ENCODE results near the gene OPN1MW2. TPM values are rescaled to one million over a fixed set of nuclear protein-coding genes. Genes with fewer than 3 reads are reported as not detected.
"Not testable (repeated sequence)": the region's sequence is repeated elsewhere in the genome, so short reads cannot be mapped to it uniquely, and the experiment has no call there.

Gene OPN1MW2
- total and polyA plus RNA-seq, 2 of the 13 experiments (the other 11 are each of a cell fraction or from before 2014, with no cell fraction given): not detected

- FAIRE-seq; BruUV-seq (replicated peaks); H3K27me3 ChIP-seq (ENCODE audit: control insufficient read depth in 1 of 2, insufficient read depth in 2 of 2, low read length in 2 of 2); H3K4me2 ChIP-seq (ENCODE audit: low read depth, low read length); POLR2A ChIA-PET; intact Hi-C loops (cut with micrococcal nuclease; ENCODE audit: unreplicated experiment); H3K4me3 ChIP-seq (replicated peaks in 1 of 3; ENCODE audit: insufficient read depth in 1 of 3, low read depth in 2 of 3, low read length in 3 of 3); ATAC-seq; H4K20me1 ChIP-seq (ENCODE audit: insufficient read depth, low read length); H3K9me3 ChIP-seq (ENCODE audit: low read length); CTCF ChIA-PET (ENCODE audit: low intra/inter-chr PET ratio, low total read pairs); in situ Hi-C loops (cut with HindIII; ENCODE audit: extremely low pct_ligation_motif_present, low pct_unique_long_range_greater_than_20kb); H3K4me1 ChIP-seq (ENCODE audit: insufficient read depth, low read length); H3K9ac ChIP-seq (ENCODE audit: insufficient read depth, low read depth, low read length); H3K36me3 ChIP-seq (replicated peaks in 1 of 2; ENCODE audit: control insufficient read depth in 1 of 2, insufficient read depth in 2 of 2, low read length in 2 of 2); H2AFZ ChIP-seq (ENCODE audit: low read length); H3K79me2 ChIP-seq (ENCODE audit: insufficient read depth, low read length); DNase-seq (ENCODE audit: low spot score); H3K27ac ChIP-seq (ENCODE audit: extremely low read length, insufficient read depth, low read length): not testable (repeated sequence)
- no CpG with 5 or more reads among the region's 9 CpGs for WGBS (ENCODE audit: low lambda C conversion rate)
Measured at GRCh38 chrX:154226706-154227105, 7.2 kb downstream of the OPN1MW2 start.

- H3K9me3 ChIP-seq (ENCODE audit: low read length); CTCF ChIA-PET (ENCODE audit: low intra/inter-chr PET ratio, low total read pairs); intact Hi-C loops (cut with micrococcal nuclease; ENCODE audit: unreplicated experiment); BruUV-seq (replicated peaks); DNase-seq (ENCODE audit: low spot score); FAIRE-seq; H3K27me3 ChIP-seq (ENCODE audit: control insufficient read depth in 1 of 2, insufficient read depth in 2 of 2, low read length in 2 of 2); H3K4me1 ChIP-seq (ENCODE audit: insufficient read depth, low read length); ATAC-seq; in situ Hi-C loops (cut with HindIII; ENCODE audit: extremely low pct_ligation_motif_present, low pct_unique_long_range_greater_than_20kb); H2AFZ ChIP-seq (ENCODE audit: low read length); H3K9ac ChIP-seq (ENCODE audit: insufficient read depth, low read depth, low read length); H3K27ac ChIP-seq (ENCODE audit: extremely low read length, insufficient read depth, low read length); H4K20me1 ChIP-seq (ENCODE audit: insufficient read depth, low read length); H3K4me2 ChIP-seq (ENCODE audit: low read depth, low read length); H3K79me2 ChIP-seq (ENCODE audit: insufficient read depth, low read length); H3K4me3 ChIP-seq (replicated peaks in 1 of 3; ENCODE audit: insufficient read depth in 1 of 3, low read depth in 2 of 3, low read length in 3 of 3); POLR2A ChIA-PET; H3K36me3 ChIP-seq (replicated peaks in 1 of 2; ENCODE audit: control insufficient read depth in 1 of 2, insufficient read depth in 2 of 2, low read length in 2 of 2): not testable (repeated sequence)
- no CpG with 5 or more reads among the region's 3 CpGs for WGBS (ENCODE audit: low lambda C conversion rate)
Measured at GRCh38 chrX:154231443-154231842, 11.9 kb downstream of the OPN1MW2 start.

- H3K79me2 ChIP-seq (ENCODE audit: insufficient read depth, low read length); BruUV-seq (replicated peaks); H2AFZ ChIP-seq (ENCODE audit: low read length); H3K4me2 ChIP-seq (ENCODE audit: low read depth, low read length); in situ Hi-C loops (cut with HindIII; ENCODE audit: extremely low pct_ligation_motif_present, low pct_unique_long_range_greater_than_20kb); DNase-seq (ENCODE audit: low spot score); H3K9ac ChIP-seq (ENCODE audit: insufficient read depth, low read depth, low read length); ATAC-seq; intact Hi-C loops (cut with micrococcal nuclease; ENCODE audit: unreplicated experiment); H3K9me3 ChIP-seq (ENCODE audit: low read length); H3K4me1 ChIP-seq (ENCODE audit: insufficient read depth, low read length); H3K27ac ChIP-seq (ENCODE audit: extremely low read length, insufficient read depth, low read length); H4K20me1 ChIP-seq (ENCODE audit: insufficient read depth, low read length); POLR2A ChIA-PET; H3K4me3 ChIP-seq (replicated peaks in 1 of 3; ENCODE audit: insufficient read depth in 1 of 3, low read depth in 2 of 3, low read length in 3 of 3); CTCF ChIA-PET (ENCODE audit: low intra/inter-chr PET ratio, low total read pairs); FAIRE-seq; H3K27me3 ChIP-seq (ENCODE audit: control insufficient read depth in 1 of 2, insufficient read depth in 2 of 2, low read length in 2 of 2); H3K36me3 ChIP-seq (replicated peaks in 1 of 2; ENCODE audit: control insufficient read depth in 1 of 2, insufficient read depth in 2 of 2, low read length in 2 of 2): not testable (repeated sequence)
- WGBS (ENCODE audit: low lambda C conversion rate): no CpG with 5 or more reads among the region's 16 CpGs
Measured at GRCh38 chrX:154233620-154234019, 14.1 kb downstream of the OPN1MW2 start.

GRCh38 chrX:154238939-154239559 lies 19.5 kb downstream of the OPN1MW2 start:
- H4K20me1 ChIP-seq (ENCODE audit: insufficient read depth, low read length); H3K27ac ChIP-seq (ENCODE audit: extremely low read length, insufficient read depth, low read length); H3K4me1 ChIP-seq (ENCODE audit: insufficient read depth, low read length); H3K4me2 ChIP-seq (ENCODE audit: low read depth, low read length); POLR2A ChIA-PET; intact Hi-C loops (cut with micrococcal nuclease; ENCODE audit: unreplicated experiment); H3K4me3 ChIP-seq (replicated peaks in 1 of 3; ENCODE audit: insufficient read depth in 1 of 3, low read depth in 2 of 3, low read length in 3 of 3); FAIRE-seq; H2AFZ ChIP-seq (ENCODE audit: low read length); ATAC-seq; H3K9ac ChIP-seq (ENCODE audit: insufficient read depth, low read depth, low read length); CTCF ChIA-PET (ENCODE audit: low intra/inter-chr PET ratio, low total read pairs); BruUV-seq (replicated peaks); H3K36me3 ChIP-seq (replicated peaks in 1 of 2; ENCODE audit: control insufficient read depth in 1 of 2, insufficient read depth in 2 of 2, low read length in 2 of 2); H3K27me3 ChIP-seq (ENCODE audit: control insufficient read depth in 1 of 2, insufficient read depth in 2 of 2, low read length in 2 of 2); in situ Hi-C loops (cut with HindIII; ENCODE audit: extremely low pct_ligation_motif_present, low pct_unique_long_range_greater_than_20kb); H3K79me2 ChIP-seq (ENCODE audit: insufficient read depth, low read length); H3K9me3 ChIP-seq (ENCODE audit: low read length); DNase-seq (ENCODE audit: low spot score): not testable (repeated sequence)
- no CpG with 5 or more reads among the region's 11 CpGs for WGBS (ENCODE audit: low lambda C conversion rate)

Measured in HepG2 (cell line).